ENCODE data around the gene DUOXA2.
"Not testable (repeated sequence)": the region's sequence is repeated elsewhere in the genome, so short reads cannot be mapped to it uniquely, and the experiment has no call there.

DNA sequence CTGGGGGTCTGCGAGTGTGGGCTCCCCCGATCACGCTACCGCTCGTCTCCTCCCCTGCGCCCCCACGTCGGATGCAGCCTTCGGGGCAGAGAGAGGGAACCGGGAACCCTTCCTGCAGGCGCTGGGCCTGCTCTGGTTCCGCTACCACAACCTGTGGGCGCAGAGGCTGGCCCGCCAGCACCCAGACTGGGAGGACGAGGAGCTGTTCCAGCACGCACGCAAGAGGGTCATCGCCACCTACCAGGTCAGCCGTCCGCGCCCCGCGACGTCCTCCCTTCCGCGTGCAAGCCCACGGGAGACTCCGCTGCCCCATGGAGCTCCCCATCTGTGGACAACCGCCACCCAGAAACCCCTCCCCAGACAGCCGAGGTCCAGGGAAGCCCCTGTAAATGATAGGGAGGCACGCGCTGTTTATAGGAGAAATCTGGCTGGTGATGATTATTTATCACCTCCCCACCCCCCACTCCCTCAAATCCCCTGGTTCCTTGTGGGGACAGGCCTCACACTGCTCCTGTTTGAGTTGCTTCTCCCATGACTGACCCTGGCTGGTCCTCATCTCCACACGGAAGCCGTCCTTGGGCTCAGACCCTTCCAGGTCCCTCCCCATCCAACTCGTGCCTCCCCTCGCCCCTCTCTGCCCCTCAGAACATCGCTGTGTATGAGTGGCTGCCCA is 21.7 kb downstream of the DUOXA2 start:
- TF ChIP-seq, protein P1, sequence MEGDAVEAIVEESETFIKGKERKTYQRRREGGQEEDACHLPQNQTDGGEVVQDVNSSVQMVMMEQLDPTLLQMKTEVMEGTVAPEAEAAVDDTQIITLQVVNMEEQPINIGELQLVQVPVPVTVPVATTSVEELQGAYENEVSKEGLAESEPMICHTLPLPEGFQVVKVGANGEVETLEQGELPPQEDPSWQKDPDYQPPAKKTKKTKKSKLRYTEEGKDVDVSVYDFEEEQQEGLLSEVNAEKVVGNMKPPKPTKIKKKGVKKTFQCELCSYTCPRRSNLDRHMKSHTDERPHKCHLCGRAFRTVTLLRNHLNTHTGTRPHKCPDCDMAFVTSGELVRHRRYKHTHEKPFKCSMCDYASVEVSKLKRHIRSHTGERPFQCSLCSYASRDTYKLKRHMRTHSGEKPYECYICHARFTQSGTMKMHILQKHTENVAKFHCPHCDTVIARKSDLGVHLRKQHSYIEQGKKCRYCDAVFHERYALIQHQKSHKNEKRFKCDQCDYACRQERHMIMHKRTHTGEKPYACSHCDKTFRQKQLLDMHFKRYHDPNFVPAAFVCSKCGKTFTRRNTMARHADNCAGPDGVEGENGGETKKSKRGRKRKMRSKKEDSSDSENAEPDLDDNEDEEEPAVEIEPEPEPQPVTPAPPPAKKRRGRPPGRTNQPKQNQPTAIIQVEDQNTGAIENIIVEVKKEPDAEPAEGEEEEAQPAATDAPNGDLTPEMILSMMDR (conservative IDR thresholded peaks at IDR 0.05; ENCODE audit: low read depth, low read length), result not testable (repeated sequence)
- TF ChIP-seq EZH2 (IDR thresholded peaks at IDR 0.05; ENCODE audit: low read length, unreplicated experiment); EZH2phosphoT487 (IDR thresholded peaks at IDR 0.05; ENCODE audit: borderline replicate concordance, low read length): not testable (repeated sequence)

Measured in PC-3 (cell line).